Testis (tissue), 3 donors: ENCODE results near the gene DIS3L. TPM values are rescaled to one million over a fixed set of nuclear protein-coding genes. Genes with fewer than 3 reads are reported as not detected.
"Not testable (repeated sequence)": the region's sequence is repeated elsewhere in the genome, so short reads cannot be mapped to it uniquely, and the experiment has no call there.

Source experiments
- DNase-seq: peaks from one replicate; pipeline ENCODE4 v3.0.0-alpha.2; 2019
- H3K27ac ChIP-seq, 2 donors: fragments of 200-600 bp; sonication (generic); one replicate each; pipeline ENCODE4 v1.5.1; 2019
- H3K27me3 ChIP-seq: fragments of 200-600 bp; sonication (generic); one replicate; pipeline ENCODE4 v1.5.1; 2019
- H3K36me3 ChIP-seq: fragments of 200-600 bp; sonication (generic); one replicate; pipeline ENCODE4 v1.5.1; 2017; ENCODE audit warnings: low read depth; ENCODE audit errors: missing control alignments
- H3K4me1 ChIP-seq: fragments of 200-600 bp; sonication (generic); one replicate; pipeline ENCODE4 v1.5.1; 2019
- H3K4me3 ChIP-seq, 2 donors: fragments of 200-600 bp; sonication (generic); one replicate each; pipeline ENCODE4 v1.5.1; 2017 to 2019
- H3K9me3 ChIP-seq: fragments of 200-600 bp; sonication (generic); one replicate; pipeline ENCODE4 v1.5.1; 2017
- POLR2A ChIP-seq: fragments of 450-650 bp; IDR thresholded peaks from one replicate; pipeline ENCODE4 v1.6.1; 2017; ENCODE audit warnings: antibody characterized with exemption, mild to moderate bottlenecking, moderate library complexity
- WGBS, 2 donors: methylation state at CpG; one replicate each; pipeline ENCODE4 v1.1.5; 2018; 5-methylcytosine and 5-hydroxymethylcytosine counted together
- intact Hi-C: fragments of 100-400 bp; cut with DNase I; formaldehyde crosslinking; loops from one replicate; pipeline ENCODE4 v1.15.1; 2023; ENCODE audit warnings: low total_unique reads
- polyA plus RNA-seq: library from polyadenylated mRNA; stranded (reverse); fragments of 350-450 nt; fragmentation: Illumina TruSeq; extraction: RNeasy Lipid Tissue Mini Kit (QIAGEN cat#74804); gene quantifications from one replicate; pipeline ENCODE4 v1.2.3, GENCODE V29; 2014; ENCODE audit warnings: low read depth, low replicate concordance; ENCODE audit not compliant: insufficient read depth
- total RNA-seq, 2 donors: library from RNA; depleted of rRNA; stranded (reverse); fragments of >200 nt; gene quantifications; one replicate each; pipeline ENCODE4 v1.2.3, GENCODE V29; 2016
- TF ChIP-seq, protein P1 (sequence below), 3 experiments: fragments of 450-650 bp in 2 of 3; fragments of 200-600 bp in 1 of 3; sonication (generic) in 1 of 3; IDR thresholded peaks; one replicate each; pipeline ENCODE4 v1.5.1; 2016 to 2019; ENCODE audit warnings: antibody characterized with exemption in 3 of 3, mild to moderate bottlenecking in 2 of 3, moderate library complexity in 1 of 3

DIS3L gene
- total and polyA plus RNA-seq, 3 donors from 2014 or later: 46.3 to 51.8 (median 48.7) TPM

DNA sequence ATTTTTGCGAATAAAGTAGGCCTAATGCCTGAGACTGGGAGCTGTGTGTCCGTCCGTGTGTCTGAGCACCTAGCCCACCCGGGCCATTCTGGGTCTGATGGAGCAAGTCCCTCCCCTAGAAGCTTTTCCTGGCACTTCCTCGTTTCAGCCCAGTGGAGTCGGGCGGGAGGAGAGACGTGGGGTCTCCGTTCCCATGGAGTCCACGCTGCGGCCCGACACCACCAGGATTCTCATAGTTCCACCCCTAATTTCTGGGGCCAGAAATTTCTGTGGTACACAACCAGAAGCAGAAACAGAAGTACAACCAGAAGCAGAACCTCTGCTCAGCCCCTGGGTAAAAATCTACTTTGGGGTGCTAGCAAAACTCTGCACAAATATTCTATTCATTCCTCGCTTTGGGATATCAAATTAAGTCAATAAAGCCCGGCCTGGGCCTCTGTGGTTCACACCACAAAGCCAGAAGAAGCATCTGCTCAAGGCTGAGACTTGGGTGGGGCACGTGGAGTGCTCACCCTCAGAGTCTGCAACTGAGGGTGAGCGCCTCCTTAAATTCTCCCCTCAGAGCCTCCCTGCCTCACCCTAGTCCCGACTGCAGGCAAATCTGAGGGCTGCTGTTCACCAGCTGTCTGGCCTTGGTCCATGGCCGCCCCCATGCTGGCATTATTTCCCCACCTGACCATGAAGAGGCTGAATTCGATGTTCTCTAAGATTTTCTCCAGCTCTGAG, 38.3 kb upstream of the DIS3L start:
- H3K27ac ChIP-seq: no peak overlapping the region
- H3K4me1 ChIP-seq: peaks cover 16% of the 10 kb centered on the region
- WGBS, 2 donors: 23 to 38% methylated on average over 19 of the region's 19 CpGs
- H3K36me3 ChIP-seq: no peaks in the 10 kb centered on the region
- no peak overlapping the region for H3K4me3 ChIP-seq
- intact Hi-C loops: no loop called here
- DNase-seq: no peak
- no peaks in the 10 kb centered on the region for H3K9me3 ChIP-seq
- TF ChIP-seq, protein P1, sequence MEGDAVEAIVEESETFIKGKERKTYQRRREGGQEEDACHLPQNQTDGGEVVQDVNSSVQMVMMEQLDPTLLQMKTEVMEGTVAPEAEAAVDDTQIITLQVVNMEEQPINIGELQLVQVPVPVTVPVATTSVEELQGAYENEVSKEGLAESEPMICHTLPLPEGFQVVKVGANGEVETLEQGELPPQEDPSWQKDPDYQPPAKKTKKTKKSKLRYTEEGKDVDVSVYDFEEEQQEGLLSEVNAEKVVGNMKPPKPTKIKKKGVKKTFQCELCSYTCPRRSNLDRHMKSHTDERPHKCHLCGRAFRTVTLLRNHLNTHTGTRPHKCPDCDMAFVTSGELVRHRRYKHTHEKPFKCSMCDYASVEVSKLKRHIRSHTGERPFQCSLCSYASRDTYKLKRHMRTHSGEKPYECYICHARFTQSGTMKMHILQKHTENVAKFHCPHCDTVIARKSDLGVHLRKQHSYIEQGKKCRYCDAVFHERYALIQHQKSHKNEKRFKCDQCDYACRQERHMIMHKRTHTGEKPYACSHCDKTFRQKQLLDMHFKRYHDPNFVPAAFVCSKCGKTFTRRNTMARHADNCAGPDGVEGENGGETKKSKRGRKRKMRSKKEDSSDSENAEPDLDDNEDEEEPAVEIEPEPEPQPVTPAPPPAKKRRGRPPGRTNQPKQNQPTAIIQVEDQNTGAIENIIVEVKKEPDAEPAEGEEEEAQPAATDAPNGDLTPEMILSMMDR (IDR thresholded peaks at IDR 0.05): no peak
- no peak for TF ChIP-seq POLR2A
- no peaks in the 10 kb centered on the region for H3K27me3 ChIP-seq

- Histone ChIP-seq H3K27me3 (no peaks in the 10 kb centered on the region), H3K4me3 (no peak overlapping the region), H3K4me1 (peaks cover 16% of the 10 kb centered on the region), H3K9me3 (no peaks in the 10 kb centered on the region), H3K36me3 (no peaks in the 10 kb centered on the region), H3K27ac (no peak overlapping the region)
- WGBS, 2 donors: 69 to 78% methylated on average over 3 of the region's 3 CpGs
- no peak for DNase-seq
- intact Hi-C loops: no loop called here
- TF ChIP-seq, protein P1 (IDR thresholded peaks at IDR 0.05): no peak
- no peak for TF ChIP-seq POLR2A
These were observed 36.7 kb upstream of the DIS3L start for GRCh38 chr15:66256692-66257091.

- intact Hi-C loops: no loop called here
- TF ChIP-seq, protein P1 (IDR thresholded peaks at IDR 0.05): no peak
- TF ChIP-seq POLR2A: no peak
- H3K4me3 ChIP-seq: no peak overlapping the region
- WGBS, 2 donors: 76 to 88% methylated on average over 3 of the region's 3 CpGs
- H3K4me1 ChIP-seq: no peaks in the 10 kb centered on the region
- DNase-seq: no peak
- H3K27me3 ChIP-seq: no peaks in the 10 kb centered on the region
- H3K9me3 ChIP-seq: no peaks in the 10 kb centered on the region
- H3K27ac ChIP-seq: no peak overlapping the region
- no peaks in the 10 kb centered on the region for H3K36me3 ChIP-seq
These were observed 32.3 kb upstream of the DIS3L start for GRCh38 chr15:66261056-66261455.

DNA sequence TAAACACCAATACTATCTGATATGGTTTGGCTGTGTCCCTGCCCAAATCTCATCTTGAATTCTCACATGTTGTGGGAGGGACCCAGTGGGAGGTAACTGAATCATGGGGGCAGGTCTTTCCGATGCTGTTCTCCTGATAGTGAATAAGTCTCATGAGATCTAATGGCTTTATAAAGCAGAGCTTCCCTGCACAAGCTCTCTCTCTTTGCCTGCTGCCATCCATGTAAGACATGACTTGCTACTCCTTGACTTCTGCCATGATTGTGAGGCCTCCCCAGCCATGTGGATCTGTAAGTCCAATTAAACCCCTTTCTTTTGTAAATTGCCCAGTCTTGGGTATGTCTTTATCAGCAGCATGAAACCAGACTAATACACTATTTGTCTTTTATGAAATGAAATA, 30.5 kb upstream of the DIS3L start:
- H3K27me3 ChIP-seq, H3K4me3 ChIP-seq, H3K9me3 ChIP-seq, intact Hi-C loops, H3K27ac ChIP-seq, DNase-seq, H3K4me1 ChIP-seq, H3K36me3 ChIP-seq: not testable (repeated sequence)
- 73 to 82% methylated on average over 1 of the region's 1 CpG for WGBS, 2 donors

DNA sequence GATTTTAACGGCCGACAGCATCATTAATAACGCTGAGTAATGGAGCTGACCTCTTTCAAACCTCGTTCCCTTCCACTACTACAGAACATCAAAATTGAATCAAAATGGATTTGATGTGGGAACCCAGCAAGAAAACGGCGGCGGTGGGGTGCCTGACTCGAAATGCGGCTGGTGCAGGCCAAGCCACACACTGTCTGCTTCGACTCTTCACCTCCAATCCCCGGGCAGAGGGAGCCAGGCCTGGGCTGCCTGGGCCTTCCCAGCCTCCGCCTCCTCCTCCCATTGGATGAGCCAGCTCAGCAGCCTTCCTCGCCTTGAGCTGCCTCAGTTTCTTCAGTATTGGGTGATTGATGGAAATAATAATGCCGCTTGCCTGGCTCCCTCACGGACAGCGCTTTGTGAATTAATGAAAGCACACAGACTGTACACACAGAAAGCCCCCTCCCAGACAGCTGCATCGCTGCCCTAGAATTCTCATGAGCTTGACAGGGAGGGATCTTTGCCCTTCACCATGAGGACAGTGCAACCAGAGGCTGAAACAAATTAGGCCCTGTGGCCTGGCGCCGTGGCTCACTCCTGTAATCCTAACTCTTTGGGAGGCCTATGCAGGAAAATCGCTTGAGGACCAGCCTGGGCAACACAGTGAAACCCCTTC, 28.4 kb upstream of the DIS3L start:
- H3K9me3 ChIP-seq: no peaks in the 10 kb centered on the region
- no peak for DNase-seq
- H3K4me3 ChIP-seq: no peak overlapping the region
- TF ChIP-seq POLR2A: no peak
- TF ChIP-seq, protein P1 (IDR thresholded peaks at IDR 0.05): no peak
- 87 to 90% methylated on average over 17 to 20 of the region's 20 CpGs for WGBS, 2 donors
- H3K27me3 ChIP-seq: no peaks in the 10 kb centered on the region
- H3K4me1 ChIP-seq: no peaks in the 10 kb centered on the region
- no peak overlapping the region for H3K27ac ChIP-seq
- H3K36me3 ChIP-seq: no peaks in the 10 kb centered on the region
- intact Hi-C loops: no loop called here
